Colonic mucosa (tissue), 4 donors: ENCODE results near the gene LEAP2. TPM values are rescaled to one million over a fixed set of nuclear protein-coding genes. Genes with fewer than 3 reads are reported as not detected.

Experiments used
- DNase-seq: peaks from one replicate; pipeline ENCODE4 v3.0.0-alpha.2; 2020
- H3K27ac ChIP-seq: fragments of 200-600 bp; one replicate; pipeline ENCODE4 v1.8.0; 2021
- H3K27me3 ChIP-seq: fragments of 200-600 bp; one replicate; pipeline ENCODE4 v1.8.0; 2021
- H3K36me3 ChIP-seq: fragments of 200-600 bp; one replicate; pipeline ENCODE4 v1.8.0; 2021
- H3K4me1 ChIP-seq: fragments of 200-600 bp; one replicate; pipeline ENCODE4 v1.8.0; 2021; ENCODE audit warnings: mild to moderate bottlenecking
- H3K4me3 ChIP-seq: fragments of 200-600 bp; one replicate; pipeline ENCODE4 v1.8.0; 2021
- H3K9ac ChIP-seq, 2 donors: one replicate each; pipeline ENCODE4 v1.7.0; 2013; ENCODE audit warnings: control low read depth in 2 of 2, low read depth in 2 of 2, low read length in 2 of 2
- H3K9me3 ChIP-seq: fragments of 200-600 bp; one replicate; pipeline ENCODE4 v1.8.0; 2021
- CTCF ChIP-seq: fragments of 200-600 bp; IDR thresholded peaks from one replicate; pipeline ENCODE4 v1.8.0; 2022; ENCODE audit warnings: antibody characterized with exemption, mild to moderate bottlenecking
- intact Hi-C: fragments of 100-400 bp; cut with DNase I; formaldehyde crosslinking; loops from one replicate; pipeline ENCODE4 v1.14.1; 2022
- total RNA-seq, 2 donors: library from RNA; stranded (reverse); fragmentation: NEBNext Ultra II Directional in 1 of 2; extraction: Animal tissue kit (Norgen Biotek cat#: 25700) in 1 of 2; gene quantifications; one replicate each; pipeline ENCODE4 v1.2.1, GENCODE V29; 2021
- donor health status: healthy.
- donor health status: DM: no; HTN: no; CAD: no.
- donor health status: DM: no; HTN: no; CAD: no.

LEAP2 gene
- total RNA-seq, 2 donors from 2014 or later: 3.6 to 7.7 TPM

DNA sequence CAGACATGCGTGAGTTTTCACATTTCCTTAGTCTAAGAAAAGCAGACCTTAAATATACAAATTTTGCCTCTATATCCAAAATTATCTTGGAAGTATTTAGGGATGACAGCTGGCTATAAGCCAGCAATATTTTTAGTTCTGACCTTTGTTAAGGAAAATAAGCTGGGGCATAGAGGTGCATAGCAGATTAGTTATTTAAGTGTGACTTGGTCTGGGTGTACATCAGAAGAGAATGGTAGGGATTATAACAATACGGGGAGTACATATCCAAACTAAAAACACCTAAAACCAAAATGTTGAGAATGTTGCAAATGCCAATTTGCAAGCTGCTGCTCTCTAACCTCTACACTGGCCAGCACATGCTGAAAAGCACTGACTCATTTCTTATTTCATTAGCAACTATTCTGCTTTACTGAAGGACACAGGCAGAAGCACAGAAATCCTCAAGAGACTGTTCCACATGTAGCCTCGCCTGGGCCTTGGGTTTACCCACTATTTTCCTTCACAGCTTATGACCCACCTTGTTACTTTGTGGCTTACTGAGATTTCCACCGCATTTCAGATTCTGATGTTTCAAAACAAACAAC lies 22.3 kb downstream of the LEAP2 start:
- Histone ChIP-seq H3K27ac (no peak overlapping the region), H3K9ac (no peak overlapping the region), H3K4me3 (no peak overlapping the region), H3K4me1 (no peaks in the 10 kb centered on the region), H3K9me3 (no peaks in the 10 kb centered on the region), H3K36me3 (peaks cover 8% of the 10 kb centered on the region), H3K27me3 (no peaks in the 10 kb centered on the region)
- no peak for TF ChIP-seq CTCF
- DNase-seq: no peak
- intact Hi-C loops: no loop called here

DNA sequence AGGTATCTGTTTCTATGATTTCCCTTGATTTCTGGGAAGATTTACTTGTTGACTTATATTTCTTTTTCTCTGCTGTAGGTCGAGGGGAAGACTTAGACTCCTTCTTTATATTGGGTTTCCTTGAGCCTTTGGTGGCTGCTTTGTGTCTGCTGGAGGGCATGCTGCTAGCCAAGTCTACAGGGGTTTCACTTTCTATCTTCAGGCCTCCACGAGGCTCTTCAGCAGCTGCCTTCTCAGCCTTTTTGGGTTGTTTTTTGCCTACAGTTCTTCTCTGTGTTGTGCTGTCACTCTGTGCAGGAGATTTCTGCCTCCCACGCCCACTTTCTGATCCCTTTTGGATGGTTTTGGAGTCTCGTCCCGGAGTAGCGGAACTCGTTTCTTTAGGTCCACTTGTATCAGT lies 23.2 kb downstream of the LEAP2 start:
- Histone ChIP-seq H3K27me3 (no peaks in the 10 kb centered on the region), H3K36me3 (peaks cover 8% of the 10 kb centered on the region), H3K9ac (no peak overlapping the region), H3K27ac (no peak overlapping the region), H3K9me3 (no peaks in the 10 kb centered on the region), H3K4me1 (no peaks in the 10 kb centered on the region), H3K4me3 (no peak overlapping the region)
- intact Hi-C loops: no loop called here
- no peak for TF ChIP-seq CTCF
- DNase-seq: no peak

- DNase-seq: no peak
- TF ChIP-seq CTCF: no peak
- Histone ChIP-seq H3K9me3 (no peaks in the 10 kb centered on the region), H3K27me3 (no peaks in the 10 kb centered on the region), H3K4me3 (no peak overlapping the region), H3K36me3 (peaks cover 8% of the 10 kb centered on the region), H3K9ac (no peak overlapping the region), H3K4me1 (no peaks in the 10 kb centered on the region), H3K27ac (no peak overlapping the region)
- intact Hi-C loops: no loop called here
Observed at GRCh38 chr5:132898094-132898493, 24.6 kb downstream of the LEAP2 start.

DNA sequence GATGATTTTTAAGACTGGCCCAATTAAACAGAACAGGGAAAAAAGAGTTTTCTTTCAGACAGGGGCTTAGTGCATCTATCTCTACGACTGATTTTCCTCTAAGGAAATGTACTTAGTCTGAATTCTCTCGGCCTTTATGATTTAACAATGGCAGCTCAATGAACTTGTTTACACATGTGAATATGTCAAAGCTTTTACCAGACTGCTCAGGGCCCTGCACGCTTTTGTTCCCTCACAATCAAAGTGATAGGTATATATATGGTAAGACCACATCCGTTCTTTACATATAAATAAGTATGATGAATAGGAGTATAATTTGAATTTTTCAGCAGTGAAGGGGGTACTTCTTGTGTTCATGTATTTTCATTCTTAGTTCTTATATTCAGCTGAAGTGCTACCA lies 27.6 kb downstream of the LEAP2 start:
- Histone ChIP-seq H3K9me3 (no peaks in the 10 kb centered on the region), H3K27ac (no peak overlapping the region), H3K4me1 (no peaks in the 10 kb centered on the region), H3K27me3 (no peaks in the 10 kb centered on the region), H3K4me3 (no peak overlapping the region), H3K36me3 (peaks cover 8% of the 10 kb centered on the region), H3K9ac (no peak overlapping the region)
- intact Hi-C loops: no loop called here
- no peak for DNase-seq
- no peak for TF ChIP-seq CTCF

- no peak for DNase-seq
- Histone ChIP-seq H3K36me3 (peaks cover 8% of the 10 kb centered on the region), H3K9me3 (no peaks in the 10 kb centered on the region), H3K27ac (no peak overlapping the region), H3K4me3 (no peak overlapping the region), H3K27me3 (no peaks in the 10 kb centered on the region), H3K9ac (no peak overlapping the region), H3K4me1 (no peaks in the 10 kb centered on the region)
- intact Hi-C loops: no loop called here
- no peak for TF ChIP-seq CTCF
Observed at GRCh38 chr5:132901730-132902129, 28.3 kb downstream of the LEAP2 start.

- intact Hi-C loops: no loop called here
Observed at GRCh38 chr5:132905938-132906337, 32.5 kb downstream of the LEAP2 start.

More at GRCh38 chr5:132905938-132906337, 32.5 kb downstream of the LEAP2 start:
- no peak overlapping the region for H3K27ac ChIP-seq
- H3K4me3 ChIP-seq: no peak overlapping the region
- no peaks in the 10 kb centered on the region for H3K36me3 ChIP-seq
- H3K9me3 ChIP-seq: no peaks in the 10 kb centered on the region
- H3K9ac ChIP-seq: no peak overlapping the region
- no peaks in the 10 kb centered on the region for H3K4me1 ChIP-seq
- no peak for DNase-seq
- TF ChIP-seq CTCF: no peak
- H3K27me3 ChIP-seq: no peaks in the 10 kb centered on the region
